K562 treated with DMSO at 1 percent for 48 hours (cell line): ENCODE results near the gene ACTL7A. TPM values are rescaled to one million over a fixed set of nuclear protein-coding genes. Genes with fewer than 3 reads are reported as not detected.

Experiments used
- total RNA-seq: library from RNA; unstranded; fragments of 300-600 nt; gene quantifications from 2 replicates; pipeline ENCODE4 v1.2.3, GENCODE V29; 2022; ENCODE audit warnings: low replicate concordance; ENCODE audit errors: extremely low read depth

The ACTL7A gene, protein sequence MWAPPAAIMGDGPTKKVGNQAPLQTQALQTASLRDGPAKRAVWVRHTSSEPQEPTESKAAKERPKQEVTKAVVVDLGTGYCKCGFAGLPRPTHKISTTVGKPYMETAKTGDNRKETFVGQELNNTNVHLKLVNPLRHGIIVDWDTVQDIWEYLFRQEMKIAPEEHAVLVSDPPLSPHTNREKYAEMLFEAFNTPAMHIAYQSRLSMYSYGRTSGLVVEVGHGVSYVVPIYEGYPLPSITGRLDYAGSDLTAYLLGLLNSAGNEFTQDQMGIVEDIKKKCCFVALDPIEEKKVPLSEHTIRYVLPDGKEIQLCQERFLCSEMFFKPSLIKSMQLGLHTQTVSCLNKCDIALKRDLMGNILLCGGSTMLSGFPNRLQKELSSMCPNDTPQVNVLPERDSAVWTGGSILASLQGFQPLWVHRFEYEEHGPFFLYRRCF
- total RNA-seq: not detected in 2 replicates

GRCh38 chr9:108861997-108862396 lies at the start of gene ACTL7A:
Gene ACTL7A (plus strand): TSS chr9:108862266. CDS start chr9:108862323, 57 bp downstream.

DNA sequence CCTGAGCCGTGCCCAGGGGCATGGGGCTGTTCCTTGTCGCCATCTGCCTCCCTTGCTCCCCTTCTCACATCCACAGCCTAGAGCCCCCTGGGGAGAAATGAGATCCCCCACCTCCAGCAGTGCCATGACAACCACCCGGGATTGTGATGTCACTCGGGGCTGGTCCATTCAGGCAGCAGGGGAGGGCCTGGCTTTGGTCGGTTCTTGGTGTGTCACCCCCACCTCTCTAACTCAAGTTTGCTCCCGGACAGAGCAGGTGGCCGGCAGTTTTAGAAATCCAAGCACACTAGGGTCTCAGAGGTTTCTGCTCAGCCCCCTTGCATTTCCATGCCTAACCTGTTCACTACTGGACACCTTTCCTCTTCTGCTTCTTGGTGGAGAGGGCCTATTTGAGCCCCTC lies 6.2 kb upstream of the ACTL7A start, which contains the start of gene ACTL7B:
ACTL7B (minus strand) TSS at position 99 of the 400 bp plus-strand sequence; CDS start at position 43, 56 bp downstream.

Other genes with a start within 250 kb of the ACTL7A start
- gene ACTL7B, start 6.3 kb upstream of the ACTL7A start, total RNA-seq: not detected in 2 replicates
- not detected in 2 replicates for gene ELP1, start 71.9 kb downstream of the ACTL7A start, total RNA-seq
- gene ABITRAM, start 72.1 kb downstream of the ACTL7A start, total RNA-seq: not detected in 2 replicates
- gene CTNNAL1, start 151.2 kb downstream of the ACTL7A start, total RNA-seq: not detected in 2 replicates